GM18858 (cell line): ENCODE data around the gene CNOT4.
"Not testable (repeated sequence)": the region's sequence is repeated elsewhere in the genome, so short reads cannot be mapped to it uniquely, and the experiment has no call there.

Experiments used
- ATAC-seq: cut with Tn5 transposase; IDR thresholded peaks from one replicate; pipeline ENCODE4 v1.9.1; 2021; ENCODE audit not compliant: unreplicated experiment

Gene CNOT4

DNA sequence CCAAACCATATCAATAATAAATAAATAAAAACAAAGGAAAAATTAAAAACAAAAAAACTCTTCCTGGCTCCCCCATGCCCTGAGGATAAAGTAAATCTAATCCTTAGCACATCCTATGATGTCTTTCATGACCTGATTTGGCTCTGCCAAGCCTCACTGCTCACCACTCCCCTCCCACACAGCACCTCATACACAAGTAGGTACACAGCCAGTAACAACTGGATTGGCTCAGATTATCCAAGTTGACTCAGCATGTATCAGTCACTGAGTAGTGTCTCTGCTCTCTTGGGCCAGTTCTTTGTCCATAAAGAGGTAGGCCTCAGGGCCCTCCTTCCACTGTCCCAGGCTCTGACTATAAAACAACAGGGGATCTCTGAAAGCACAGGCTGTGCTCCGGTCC is 176.7 kb downstream of the CNOT4 start:
- no peak for ATAC-seq

DNA sequence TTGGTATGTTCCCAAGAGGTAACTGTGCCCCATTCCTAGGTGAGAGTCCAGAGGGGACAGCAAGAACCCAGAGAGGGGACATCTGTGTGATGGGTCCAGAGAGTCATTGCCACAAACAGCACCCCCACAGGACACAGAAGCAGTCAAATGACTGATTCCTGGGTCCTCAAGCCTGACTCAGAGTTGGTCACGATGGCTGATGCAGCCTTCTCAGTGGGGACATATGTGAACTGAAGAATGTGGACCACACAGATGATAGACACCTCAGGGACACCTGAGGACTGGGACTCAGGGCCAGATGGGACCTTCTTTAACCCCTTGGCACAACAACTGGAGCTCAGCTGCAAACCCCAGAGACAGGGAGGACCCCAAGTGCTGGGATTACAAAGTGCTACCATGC is 179.8 kb downstream of the CNOT4 start:
- ATAC-seq, result no peak

DNA sequence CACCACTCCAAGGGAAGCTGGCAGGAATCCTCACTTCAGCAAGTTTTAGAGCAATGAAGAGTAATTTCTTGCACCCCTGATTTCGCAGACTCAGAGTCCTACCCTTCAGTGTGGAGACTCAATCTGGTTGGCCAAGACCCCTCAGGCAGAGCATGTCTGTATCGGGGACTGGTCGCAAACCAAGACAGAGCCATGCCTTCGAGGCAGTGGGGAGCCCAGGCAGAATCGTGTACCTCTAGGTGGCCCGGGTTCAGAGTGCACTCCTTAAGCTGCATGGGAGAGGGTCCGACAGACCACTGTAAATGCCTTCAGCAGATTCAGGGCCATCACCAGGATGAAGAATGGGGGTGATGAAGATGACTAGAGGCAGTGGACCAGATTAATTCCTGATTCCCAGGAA is 181.4 kb downstream of the CNOT4 start:
- ATAC-seq, result no peak

DNA sequence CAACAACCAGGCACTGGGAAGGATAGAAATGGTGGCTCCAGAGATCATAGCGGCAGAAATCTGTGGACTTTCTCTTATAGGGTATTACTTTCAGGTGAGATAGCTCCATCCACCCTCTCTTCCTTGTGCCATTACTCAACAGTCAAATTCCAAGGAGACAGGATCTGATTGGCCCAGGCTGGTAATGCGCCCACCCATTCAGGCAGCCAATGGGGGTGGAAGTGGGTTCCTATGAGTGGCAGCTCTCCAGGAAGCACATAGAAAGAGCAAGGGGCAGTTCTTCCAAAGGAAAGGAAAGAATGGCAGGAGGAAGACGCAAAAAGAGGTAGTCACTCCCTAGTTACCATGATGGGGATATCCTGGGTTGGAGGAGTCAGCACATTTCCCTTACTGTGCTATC is 181.8 kb downstream of the CNOT4 start:
- no peak for ATAC-seq

DNA sequence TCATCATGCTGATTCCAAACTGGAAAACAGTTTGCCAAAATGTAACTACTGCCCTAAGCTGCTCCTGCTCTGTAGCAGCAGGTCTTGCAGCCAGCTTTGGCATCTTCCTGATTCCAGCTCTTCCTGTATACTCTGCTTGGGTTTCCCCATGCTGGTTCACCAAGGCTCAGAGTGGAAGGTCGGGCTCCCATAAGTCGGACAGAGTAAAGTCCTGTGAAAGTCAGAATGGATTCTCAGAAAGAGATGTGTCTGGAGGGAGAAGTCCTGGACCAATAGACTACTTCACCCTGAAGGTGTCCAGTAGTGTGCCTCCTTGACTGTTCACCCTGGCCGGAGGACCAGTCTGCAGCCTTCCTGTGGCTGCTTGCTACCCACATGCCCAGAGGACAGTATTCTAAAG is 182.4 kb downstream of the CNOT4 start:
- ATAC-seq, result no peak

DNA sequence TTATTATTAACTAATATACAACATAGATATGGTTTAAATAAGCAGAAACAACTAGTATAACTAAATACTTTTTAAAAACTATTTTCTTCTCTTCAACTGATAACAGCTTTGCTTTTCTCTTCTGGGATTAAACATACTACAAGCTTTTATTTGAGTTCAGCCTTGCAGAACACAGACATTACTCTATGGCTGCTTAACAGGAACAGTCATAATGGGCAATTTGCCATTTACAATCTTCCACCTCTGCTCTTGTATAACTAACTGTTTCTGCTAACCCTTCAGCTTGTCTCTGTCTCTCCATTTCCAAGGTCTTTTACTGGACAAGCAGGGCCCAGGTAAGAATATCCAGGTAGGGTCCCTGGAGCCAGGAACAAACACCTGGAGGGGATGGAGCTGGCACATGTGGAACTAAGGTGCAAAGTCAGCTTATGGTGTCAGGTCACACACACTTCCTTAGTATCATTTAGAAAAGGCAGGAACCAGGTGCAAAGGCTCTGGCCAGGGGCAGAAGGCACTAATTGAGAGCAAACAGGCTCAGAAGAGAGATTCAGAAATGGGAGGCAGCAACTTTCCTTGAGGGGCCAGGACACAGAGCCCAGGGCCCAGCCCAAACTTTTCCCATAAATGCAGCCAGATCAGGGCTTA is 183.1 kb downstream of the CNOT4 start:
- ATAC-seq, result no peak

DNA sequence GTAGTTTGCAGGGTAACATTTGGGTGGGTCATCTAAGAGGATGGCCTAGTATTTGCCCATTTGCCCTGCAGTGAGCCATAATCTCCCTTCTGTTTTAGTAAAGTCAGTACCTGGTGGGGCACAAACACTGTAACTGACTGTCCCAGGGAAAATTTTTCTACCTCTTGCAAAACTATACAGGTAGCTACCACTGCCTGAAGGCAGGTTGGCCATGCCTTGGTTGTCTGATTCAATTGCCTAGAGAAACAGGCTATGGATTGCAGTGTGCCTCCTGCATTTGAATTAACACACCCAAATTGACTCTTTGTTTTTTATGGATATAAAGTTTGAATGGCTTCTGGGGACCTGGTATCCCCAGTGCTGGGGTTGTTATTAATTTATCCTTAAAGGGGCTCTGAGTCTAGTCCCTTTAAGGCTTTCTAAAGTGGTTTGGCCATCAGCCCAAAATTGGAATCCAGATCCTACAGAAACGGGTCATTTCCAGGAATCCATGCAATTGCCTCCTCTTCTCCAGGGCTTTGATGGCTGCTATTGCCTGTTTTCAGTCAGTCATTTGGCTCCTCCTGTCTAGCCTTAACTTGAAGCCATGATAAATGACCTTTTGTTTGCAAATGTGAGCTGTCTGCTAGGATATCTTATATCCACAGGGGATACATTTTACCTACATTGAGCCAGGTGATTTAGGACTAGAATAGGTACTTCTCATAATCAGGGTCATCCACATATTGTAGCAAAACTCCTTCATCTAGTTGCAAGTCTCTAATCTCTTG is 187.1 kb downstream of the CNOT4 start:
- ATAC-seq, result no peak

DNA sequence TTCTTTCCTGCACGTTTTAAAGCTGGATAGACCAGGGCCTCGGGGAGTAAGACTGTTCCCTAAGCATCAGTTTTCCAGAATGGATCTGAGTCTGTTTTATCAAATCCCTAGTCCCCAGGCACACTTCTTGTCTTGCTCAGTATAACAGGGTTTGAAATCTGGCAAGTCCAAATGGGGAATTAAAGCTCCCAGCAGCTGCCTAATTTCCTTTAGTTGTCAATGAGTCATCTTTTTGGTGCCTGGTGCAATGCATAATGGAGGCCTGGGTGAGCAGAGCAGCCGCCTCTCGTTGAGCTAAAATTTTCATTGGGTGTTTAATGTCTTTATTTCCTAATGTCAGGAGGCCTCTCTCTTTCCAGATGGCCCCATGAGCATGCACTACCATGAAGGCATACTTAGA is 188.3 kb downstream of the CNOT4 start:
- no peak for ATAC-seq

DNA sequence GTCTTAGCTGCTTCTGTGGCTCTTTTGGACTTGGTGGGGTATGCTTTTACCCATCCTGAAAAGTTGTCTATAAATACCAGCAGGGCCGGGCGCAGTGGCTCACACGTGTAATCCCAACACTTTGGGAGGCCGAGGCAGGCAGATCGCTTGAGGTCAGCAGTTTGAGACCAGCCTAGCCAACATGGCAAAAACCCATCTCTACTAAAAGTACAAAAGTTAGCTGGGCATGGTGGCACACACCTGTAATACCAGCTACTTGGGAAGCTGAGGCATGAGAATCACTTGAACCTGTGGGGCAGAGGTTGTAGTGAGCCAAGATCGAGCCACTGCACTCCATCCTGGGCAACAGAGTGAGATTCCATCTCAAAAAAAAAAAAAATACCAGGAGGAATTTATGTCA is 188.9 kb downstream of the CNOT4 start:
- not testable (repeated sequence) for ATAC-seq

DNA sequence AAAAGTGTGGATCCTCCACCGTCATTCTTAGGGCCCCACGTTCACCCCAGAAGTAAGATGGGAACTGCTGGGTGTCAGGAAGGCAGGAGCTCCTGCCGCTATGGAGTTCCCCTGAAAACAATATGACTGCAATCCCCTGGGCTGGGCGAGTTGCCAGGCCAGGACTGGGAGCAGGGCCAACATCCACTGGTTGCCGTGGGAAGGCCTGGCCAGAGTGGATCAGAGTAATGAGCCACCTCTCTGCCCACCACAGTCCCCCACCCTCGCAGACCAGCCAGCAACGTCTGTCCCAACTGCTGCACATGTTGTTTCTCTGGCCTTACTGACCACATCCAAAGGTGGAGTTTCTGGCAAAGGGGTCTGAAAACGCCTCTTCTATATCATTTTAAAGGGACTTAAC is 189.6 kb downstream of the CNOT4 start:
- ATAC-seq, result no peak

DNA sequence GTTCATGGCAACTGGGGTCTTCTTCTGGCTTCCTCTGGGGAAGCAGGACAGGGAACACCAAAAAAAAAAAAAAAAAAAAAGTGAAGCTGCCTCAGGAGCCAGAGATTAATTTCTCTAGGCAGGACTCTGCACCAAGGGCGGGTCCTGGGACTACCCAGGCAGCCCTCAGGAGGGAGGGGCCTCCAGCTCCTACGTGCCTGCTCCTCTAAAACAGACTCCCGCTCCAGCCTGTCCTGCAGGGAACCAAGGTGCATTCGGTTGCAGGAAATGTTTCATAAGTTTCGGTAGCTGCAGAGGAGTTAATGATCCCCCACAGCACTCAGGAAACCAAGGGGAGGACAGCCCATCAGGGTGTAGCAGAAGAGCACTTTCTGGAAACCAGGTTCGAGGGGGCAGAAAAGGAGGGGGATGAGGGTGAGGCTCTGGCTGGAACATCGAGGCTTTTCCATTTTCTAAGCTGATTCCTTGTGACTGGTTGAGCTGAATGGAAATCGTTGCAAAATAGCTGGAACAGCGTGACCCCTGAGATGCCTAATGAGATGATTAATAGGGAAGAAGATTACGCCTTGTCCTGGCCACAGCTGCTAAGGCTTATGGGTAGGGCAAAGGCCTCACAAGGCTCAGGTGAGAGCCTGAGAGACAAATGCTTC is 192.1 kb downstream of the CNOT4 start:
- ATAC-seq, result no peak

DNA sequence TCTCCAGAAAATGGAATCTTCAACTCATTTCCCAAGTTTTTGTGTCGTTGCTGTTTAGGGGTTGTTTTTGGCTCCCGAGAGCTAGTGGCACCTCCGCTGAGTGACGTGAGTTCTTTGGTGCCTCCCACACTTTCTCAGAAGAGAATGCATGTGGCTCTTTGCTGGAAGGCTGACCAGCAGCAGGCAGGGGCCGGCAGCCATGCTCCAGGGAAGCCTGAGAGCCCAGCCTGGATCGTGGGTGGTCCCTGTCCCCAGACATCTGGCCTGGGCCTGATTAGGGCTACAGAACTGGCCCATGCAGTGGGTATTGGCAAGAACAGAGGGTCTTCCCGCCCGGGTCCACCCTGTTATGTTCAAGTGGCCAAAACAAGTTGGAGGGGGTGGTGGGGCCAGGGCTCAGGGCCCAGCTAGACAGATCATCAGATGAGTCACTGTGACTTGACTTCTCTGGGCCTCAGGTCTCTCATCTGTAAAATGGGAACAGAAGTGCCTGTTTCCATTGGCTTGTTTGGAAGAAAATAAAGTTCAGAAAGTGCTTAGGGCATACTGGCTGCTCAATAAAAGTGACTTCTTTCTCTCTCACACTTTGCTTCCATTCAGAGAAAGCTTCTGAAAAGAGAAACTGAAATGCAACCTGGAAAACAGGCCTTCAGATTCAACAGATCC is 193.1 kb downstream of the CNOT4 start:
- no peak for ATAC-seq

DNA sequence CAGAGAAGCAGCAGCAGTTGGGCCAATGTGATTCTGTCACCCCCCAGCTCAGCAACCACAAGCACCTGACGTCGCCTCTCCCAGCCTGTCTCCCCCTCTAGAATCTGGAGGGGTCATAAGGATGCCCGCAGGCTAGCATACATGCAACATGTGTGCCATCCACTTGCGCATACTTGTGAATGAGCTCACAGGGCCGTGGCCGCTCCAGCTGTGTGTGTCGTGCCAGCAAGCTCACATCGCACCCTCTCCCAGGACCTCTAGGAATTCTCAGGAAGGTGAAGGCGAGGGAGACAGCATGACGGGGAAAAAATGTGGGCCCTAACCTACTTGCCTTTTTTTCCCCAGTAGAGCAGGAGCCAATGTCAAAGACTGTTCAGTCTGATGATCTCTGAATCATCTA is 195.9 kb downstream of the CNOT4 start:
- ATAC-seq, result no peak
